ENCODE data around the gene NAA50. TPM values are rescaled to one million over a fixed set of nuclear protein-coding genes. Genes with fewer than 3 reads are reported as not detected.

NAA50 gene
- total and polyA plus RNA-seq, 2 donors (not counting 3 experiments of a cell fraction or from before 2014, with no cell fraction given), result 53.1 to 160 TPM

- POLR2A ChIA-PET, result no interaction called here
- Histone ChIP-seq H3K4me1 (ENCODE audit: control insufficient read depth, extremely low read depth, insufficient read depth, low read length) (no peaks in the 10 kb centered on the region), H3K79me2 (ENCODE audit: control insufficient read depth, insufficient read depth, low read length) (no peaks in the 10 kb centered on the region), H3K4me3 (replicated peaks in 1 of 3; ENCODE audit: insufficient read depth in 1 of 3, low read depth in 1 of 3, low read length in 3 of 3) (no peak overlapping the region), H3K9me1 (replicated peaks; ENCODE audit: control insufficient read depth, extremely low read depth, insufficient read depth, low read length) (no peaks in the 10 kb centered on the region), H3K27me3 (ENCODE audit: control insufficient read depth in 2 of 2, insufficient read depth in 2 of 2, low read length in 2 of 2) (no peaks in the 10 kb centered on the region), H3K4me2 (ENCODE audit: insufficient read depth, low read length) (no peak overlapping the region), H3K27ac (ENCODE audit: insufficient read depth, low read depth, low read length) (no peak overlapping the region), H4K20me1 (replicated peaks; ENCODE audit: control insufficient read depth, extremely low read depth, insufficient read depth, low read length) (no peaks in the 10 kb centered on the region), H3K36me3 (ENCODE audit: control insufficient read depth in 2 of 2, extremely low read depth in 1 of 2, insufficient read depth in 2 of 2, low read length in 2 of 2) (no peaks in the 10 kb centered on the region), H3K9me3 (replicated peaks; ENCODE audit: control insufficient read depth, insufficient read depth, low read length) (no peaks in the 10 kb centered on the region), H2AFZ (ENCODE audit: low read depth, low read length) (no peak overlapping the region), H3K9ac (replicated peaks; ENCODE audit: extremely low read depth, insufficient read depth, low read length) (no peak overlapping the region)
- TF ChIP-seq MAX (IDR thresholded peaks at IDR 0.05; ENCODE audit: insufficient read depth, insufficient read length) (no peak), CTCF (IDR thresholded peaks at IDR 0.05; ENCODE audit: extremely low read depth in 1 of 2, insufficient read depth in 1 of 2, low read depth in 1 of 2, low read length in 2 of 2) (no peak)
- intact Hi-C loops (cut with micrococcal nuclease) (no loop called here), dilution Hi-C loops (cut with MboI; ENCODE audit: extremely low pct_ligation_motif_present, low sequenced_read_pairs) (no loop called here)
- CTCF ChIA-PET, result no interaction called here
- FAIRE-seq (no peak), DNase-seq (ENCODE audit: low read depth, low spot score) (no peak)
- BruUV-seq (replicated peaks), result no TSS peak
Measured at GRCh38 chr3:113684271-113684819, 61.7 kb downstream of the NAA50 start.

- FAIRE-seq, result no peak
- CTCF ChIA-PET, result no interaction called here
- BruUV-seq (replicated peaks), result no TSS peak
Measured at GRCh38 chr3:113678773-113679172, 67.3 kb downstream of the NAA50 start.

More at GRCh38 chr3:113678773-113679172, 67.3 kb downstream of the NAA50 start:
- Histone ChIP-seq H3K4me3 (replicated peaks in 1 of 3; ENCODE audit: insufficient read depth in 1 of 3, low read depth in 1 of 3, low read length in 3 of 3) (no peak overlapping the region), H2AFZ (ENCODE audit: low read depth, low read length) (no peak overlapping the region), H3K9me3 (replicated peaks; ENCODE audit: control insufficient read depth, insufficient read depth, low read length) (no peaks in the 10 kb centered on the region), H3K27ac (ENCODE audit: insufficient read depth, low read depth, low read length) (no peak overlapping the region), H3K36me3 (ENCODE audit: control insufficient read depth in 2 of 2, extremely low read depth in 1 of 2, insufficient read depth in 2 of 2, low read length in 2 of 2) (no peaks in the 10 kb centered on the region), H3K27me3 (ENCODE audit: control insufficient read depth in 2 of 2, insufficient read depth in 2 of 2, low read length in 2 of 2) (no peaks in the 10 kb centered on the region), H3K9ac (replicated peaks; ENCODE audit: extremely low read depth, insufficient read depth, low read length) (no peak overlapping the region), H3K4me2 (ENCODE audit: insufficient read depth, low read length) (no peak overlapping the region), H4K20me1 (replicated peaks; ENCODE audit: control insufficient read depth, extremely low read depth, insufficient read depth, low read length) (no peaks in the 10 kb centered on the region), H3K79me2 (ENCODE audit: control insufficient read depth, insufficient read depth, low read length) (no peaks in the 10 kb centered on the region), H3K4me1 (ENCODE audit: control insufficient read depth, extremely low read depth, insufficient read depth, low read length) (no peaks in the 10 kb centered on the region), H3K9me1 (replicated peaks; ENCODE audit: control insufficient read depth, extremely low read depth, insufficient read depth, low read length) (no peaks in the 10 kb centered on the region)
- DNase-seq (ENCODE audit: low read depth, low spot score), result no peak
- TF ChIP-seq JUN (IDR thresholded peaks at IDR 0.05; ENCODE audit: borderline replicate concordance, insufficient read depth, insufficient read length, low read depth) (no peak), MAX (IDR thresholded peaks at IDR 0.05; ENCODE audit: insufficient read depth, insufficient read length) (no peak), CTCF (IDR thresholded peaks at IDR 0.05; ENCODE audit: extremely low read depth in 1 of 2, insufficient read depth in 1 of 2, low read depth in 1 of 2, low read length in 2 of 2) (no peak), FOS (IDR thresholded peaks at IDR 0.05; ENCODE audit: borderline replicate concordance, insufficient read depth, low read length) (no peak), MYC (IDR thresholded peaks at IDR 0.05; ENCODE audit: low read depth, low read length) (no peak)
- dilution Hi-C loops (cut with MboI; ENCODE audit: extremely low pct_ligation_motif_present, low sequenced_read_pairs) (no loop called here), intact Hi-C loops (cut with micrococcal nuclease) (no loop called here)
- POLR2A ChIA-PET, result no interaction called here
